ENCODE data around the gene ZMAT5. TPM values are rescaled to one million over a fixed set of nuclear protein-coding genes. Genes with fewer than 3 reads are reported as not detected.
A peak's percentile ranks its signal among the peaks of the same experiment; 100 is the strongest.

The ZMAT5 gene
- total and polyA plus RNA-seq, 2 donors, result 14.1 to 27.8 TPM

- H3K36me3 ChIP-seq (ENCODE audit: insufficient read depth), result peaks cover 3% of the 10 kb centered on the region
- H3K27ac ChIP-seq (ENCODE audit: low read depth), result no peak overlapping the region
- no peak for DNase-seq (ENCODE audit: extremely low spot score)
- no peaks in the 10 kb centered on the region for H3K4me1 ChIP-seq (ENCODE audit: insufficient read depth)
- H3K4me3 ChIP-seq (ENCODE audit: low read depth, low read length), result no peak overlapping the region
- 79% methylated on average over 7 of the region's 7 CpGs for WGBS
These were observed 40.7 kb downstream of the ZMAT5 start for GRCh38 chr22:29726106-29726505.

GRCh38 chr22:29724843-29725242 lies 42.0 kb downstream of the ZMAT5 start:
- H3K4me3 ChIP-seq (ENCODE audit: low read depth, low read length), result no peak overlapping the region
- WGBS, result 50% methylated on average over 8 of the region's 8 CpGs
- no peak for DNase-seq (ENCODE audit: extremely low spot score)
- no peaks in the 10 kb centered on the region for H3K36me3 ChIP-seq (ENCODE audit: insufficient read depth)
- H3K4me1 ChIP-seq (ENCODE audit: insufficient read depth), result no peaks in the 10 kb centered on the region
- no peak overlapping the region for H3K27ac ChIP-seq (ENCODE audit: low read depth)

GRCh38 chr22:29723766-29724165 lies 43.0 kb downstream of the ZMAT5 start:
- no peaks in the 10 kb centered on the region for H3K36me3 ChIP-seq (ENCODE audit: insufficient read depth)
- WGBS, result 91% methylated on average over 10 of the region's 10 CpGs
- H3K27ac ChIP-seq (ENCODE audit: low read depth), result no peak overlapping the region
- DNase-seq (ENCODE audit: extremely low spot score), result no peak
- H3K4me3 ChIP-seq (ENCODE audit: low read depth, low read length), result no peak overlapping the region
- no peaks in the 10 kb centered on the region for H3K4me1 ChIP-seq (ENCODE audit: insufficient read depth)

GRCh38 chr22:29722587-29722986 lies 44.2 kb downstream of the ZMAT5 start:
- H3K27ac ChIP-seq (ENCODE audit: low read depth), result no peak overlapping the region
- WGBS, result 72% methylated on average over 16 of the region's 16 CpGs
- no peak for DNase-seq (ENCODE audit: extremely low spot score)
- H3K4me1 ChIP-seq (ENCODE audit: insufficient read depth), result no peaks in the 10 kb centered on the region
- H3K36me3 ChIP-seq (ENCODE audit: insufficient read depth), result no peaks in the 10 kb centered on the region
- H3K4me3 ChIP-seq (ENCODE audit: low read depth, low read length), result no peak overlapping the region

- WGBS, result 84% methylated on average over 7 of the region's 7 CpGs
- H3K4me1 ChIP-seq (ENCODE audit: insufficient read depth), result no peaks in the 10 kb centered on the region
- H3K27ac ChIP-seq (ENCODE audit: low read depth), result no peak overlapping the region
- DNase-seq (ENCODE audit: extremely low spot score), result no peak
- no peaks in the 10 kb centered on the region for H3K36me3 ChIP-seq (ENCODE audit: insufficient read depth)
- no peak overlapping the region for H3K4me3 ChIP-seq (ENCODE audit: low read depth, low read length)
These were observed 44.7 kb downstream of the ZMAT5 start for GRCh38 chr22:29722151-29722550.

GRCh38 chr22:29720811-29721323 lies 45.9 kb downstream of the ZMAT5 start:
- Histone ChIP-seq H3K36me3 (ENCODE audit: insufficient read depth) (no peaks in the 10 kb centered on the region), H3K4me1 (ENCODE audit: insufficient read depth) (no peaks in the 10 kb centered on the region), H3K4me3 (ENCODE audit: low read depth, low read length) (peak overlapping the region; percentile 36), H3K27ac (ENCODE audit: low read depth) (no peak overlapping the region)
- DNase-seq (ENCODE audit: extremely low spot score), result no peak
- 3% methylated on average over 53 of the region's 53 CpGs for WGBS

GRCh38 chr22:29719899-29720645 lies 46.7 kb downstream of the ZMAT5 start, which contains the start of gene CABP7:
Gene CABP7 (plus strand): TSS chr22:29720003. CDS start chr22:29720425, 422 bp downstream.
- under 1% methylated on average over 115 of the region's 115 CpGs for WGBS
- Histone ChIP-seq H3K4me1 (ENCODE audit: insufficient read depth) (no peaks in the 10 kb centered on the region), H3K36me3 (ENCODE audit: insufficient read depth) (no peaks in the 10 kb centered on the region), H3K4me3 (ENCODE audit: low read depth, low read length) (peak within 1 kb of the TSS; percentile 36), H3K27ac (ENCODE audit: low read depth) (no peak within 1 kb of the TSS)
- DNase-seq (ENCODE audit: extremely low spot score), result no peak

- no peaks in the 10 kb centered on the region for H3K4me1 ChIP-seq (ENCODE audit: insufficient read depth)
- WGBS, result 43% methylated on average over 24 of the region's 24 CpGs
- peak overlapping the region; percentile 36 for H3K4me3 ChIP-seq (ENCODE audit: low read depth, low read length)
- DNase-seq (ENCODE audit: extremely low spot score), result no peak
- H3K27ac ChIP-seq (ENCODE audit: low read depth), result no peak overlapping the region
- no peaks in the 10 kb centered on the region for H3K36me3 ChIP-seq (ENCODE audit: insufficient read depth)
These were observed 47.6 kb downstream of the ZMAT5 start for GRCh38 chr22:29718949-29719898.

GRCh38 chr22:29717789-29718188 lies 49.0 kb downstream of the ZMAT5 start:
- Histone ChIP-seq H3K4me1 (ENCODE audit: insufficient read depth) (no peaks in the 10 kb centered on the region), H3K27ac (ENCODE audit: low read depth) (no peak overlapping the region), H3K36me3 (ENCODE audit: insufficient read depth) (no peaks in the 10 kb centered on the region), H3K4me3 (ENCODE audit: low read depth, low read length) (no peak overlapping the region)
- WGBS, result 87% methylated on average over 11 of the region's 11 CpGs
- no peak for DNase-seq (ENCODE audit: extremely low spot score)

GRCh38 chr22:29716814-29717545 lies 49.8 kb downstream of the ZMAT5 start:
- H3K4me3 ChIP-seq (ENCODE audit: low read depth, low read length), result no peak overlapping the region
- no peak overlapping the region for H3K27ac ChIP-seq (ENCODE audit: low read depth)
- no peaks in the 10 kb centered on the region for H3K4me1 ChIP-seq (ENCODE audit: insufficient read depth)
- DNase-seq (ENCODE audit: extremely low spot score), result no peak
- no peaks in the 10 kb centered on the region for H3K36me3 ChIP-seq (ENCODE audit: insufficient read depth)
- WGBS, result 66% methylated on average over 16 of the region's 16 CpGs

GRCh38 chr22:29715705-29716104 lies 51.1 kb downstream of the ZMAT5 start:
- Histone ChIP-seq H3K4me1 (ENCODE audit: insufficient read depth) (no peaks in the 10 kb centered on the region), H3K36me3 (ENCODE audit: insufficient read depth) (no peaks in the 10 kb centered on the region), H3K27ac (ENCODE audit: low read depth) (no peak overlapping the region), H3K4me3 (ENCODE audit: low read depth, low read length) (no peak overlapping the region)
- 71% methylated on average over 5 of the region's 5 CpGs for WGBS
- DNase-seq (ENCODE audit: extremely low spot score), result no peak

- Histone ChIP-seq H3K36me3 (ENCODE audit: insufficient read depth) (no peaks in the 10 kb centered on the region), H3K4me3 (ENCODE audit: low read depth, low read length) (no peak overlapping the region), H3K4me1 (ENCODE audit: insufficient read depth) (no peaks in the 10 kb centered on the region), H3K27ac (ENCODE audit: low read depth) (no peak overlapping the region)
- WGBS, result 58% methylated on average over 13 of the region's 13 CpGs
- no peak for DNase-seq (ENCODE audit: extremely low spot score)
These were observed 51.6 kb downstream of the ZMAT5 start for GRCh38 chr22:29715240-29715639.

- no peak for DNase-seq (ENCODE audit: extremely low spot score)
- H3K27ac ChIP-seq (ENCODE audit: low read depth), result no peak overlapping the region
- WGBS, result 26% methylated on average over 8 of the region's 8 CpGs
- H3K4me1 ChIP-seq (ENCODE audit: insufficient read depth), result no peaks in the 10 kb centered on the region
- no peaks in the 10 kb centered on the region for H3K36me3 ChIP-seq (ENCODE audit: insufficient read depth)
- no peak overlapping the region for H3K4me3 ChIP-seq (ENCODE audit: low read depth, low read length)
These were observed 53.6 kb downstream of the ZMAT5 start for GRCh38 chr22:29713156-29713727.

Measured in urinary bladder (tissue), 4 donors.